H1 (cell line): ENCODE measurements around the gene SURF1. TPM values are rescaled to one million over a fixed set of nuclear protein-coding genes. Genes with fewer than 3 reads are reported as not detected.

Source experiments
- ATF3 ChIP-seq: IDR thresholded peaks from 2 replicates; pipeline ENCODE4 v1.6.1; 2011; ENCODE audit warnings: low read depth, mild to moderate bottlenecking, low read length; ENCODE audit not compliant: insufficient read depth
- CHD2 ChIP-seq: IDR thresholded peaks from 2 replicates; pipeline ENCODE4 v1.6.1; 2012; ENCODE audit warnings: low read length, improper control_type of control experiment
- EGR1 ChIP-seq: IDR thresholded peaks from 2 replicates; pipeline ENCODE4 v1.6.1; 2011; ENCODE audit warnings: low read depth, low read length, borderline replicate concordance
- EP300 ChIP-seq, 2 experiments: IDR thresholded peaks; 1 replicate in 1 of 2; 2 replicates in 1 of 2; pipeline ENCODE4 v1.6.1; 2011 to 2012; ENCODE audit warnings: low read depth in 2 of 2, low read length in 2 of 2, mild to moderate bottlenecking in 2 of 2, borderline replicate concordance in 1 of 2, inconsistent platforms in 1 of 2, moderate library complexity in 1 of 2
- EZH2 ChIP-seq: fragments of 200-600 bp; sonication (generic); IDR thresholded peaks from 2 replicates; pipeline ENCODE4 v1.7.1; 2012; ENCODE audit warnings: low read depth, mild to moderate bottlenecking, moderate library complexity, low read length, inconsistent platforms; ENCODE audit not compliant: severe bottlenecking
- HDAC2 ChIP-seq, 2 experiments: fragments of 300-600 bp in 1 of 2; sonication (generic) in 1 of 2; IDR thresholded peaks; 2 replicates each; pipeline ENCODE4 v1.6.1; 2011 to 2012; ENCODE audit warnings: low read depth in 2 of 2, low read length in 2 of 2, mild to moderate bottlenecking in 2 of 2, moderate library complexity in 2 of 2, borderline replicate concordance in 1 of 2, inconsistent platforms in 1 of 2
- JUND ChIP-seq: IDR thresholded peaks from 2 replicates; pipeline ENCODE4 v1.6.1; 2011; ENCODE audit warnings: mild to moderate bottlenecking, improper control_type of control experiment, low read length
- KDM4A ChIP-seq: IDR thresholded peaks from one replicate; pipeline ENCODE4 v1.7.1; 2012; ENCODE audit warnings: low read depth, mild to moderate bottlenecking, moderate library complexity, low read length, inconsistent platforms; ENCODE audit not compliant: severe bottlenecking
- MAFK ChIP-seq: IDR thresholded peaks from 2 replicates; pipeline ENCODE4 v1.6.1; 2012; ENCODE audit warnings: low read depth, mild to moderate bottlenecking, improper control_type of control experiment, low read length
- NANOG ChIP-seq: IDR thresholded peaks from 2 replicates; pipeline ENCODE4 v1.6.1; 2011; ENCODE audit warnings: low read length, low read depth, mild to moderate bottlenecking, inconsistent platforms; ENCODE audit not compliant: insufficient read depth, poor library complexity, severe bottlenecking
- POLR2AphosphoS5 ChIP-seq: IDR thresholded peaks from 2 replicates; pipeline ENCODE4 v1.6.1; 2011; ENCODE audit warnings: low read depth, low read length
- POU5F1 ChIP-seq: IDR thresholded peaks from 2 replicates; pipeline ENCODE4 v1.6.1; 2011; ENCODE audit warnings: low read depth, mild to moderate bottlenecking, low read length, moderate library complexity
- RAD21 ChIP-seq, 2 experiments: IDR thresholded peaks in 1 of 2; conservative IDR thresholded peaks in 1 of 2; 2 replicates each; pipeline ENCODE4 v1.6.1; 2011; ENCODE audit warnings: low read depth in 2 of 2, low read length in 2 of 2, improper control_type of control experiment in 1 of 2, inconsistent platforms in 1 of 2, mild to moderate bottlenecking in 1 of 2, moderate library complexity in 1 of 2
- RNF2 ChIP-seq: fragments of 200-900, 300-1000 bp; sonication (generic); IDR thresholded peaks from 2 replicates; pipeline ENCODE4 v1.7.1; 2016; ENCODE audit warnings: borderline replicate concordance, low read depth, mild to moderate bottlenecking, antibody characterized with exemption, low read length; ENCODE audit not compliant: poor library complexity, severe bottlenecking; ENCODE audit errors: missing control alignments
- SIN3A ChIP-seq, 2 experiments: IDR thresholded peaks in 1 of 2; conservative IDR thresholded peaks in 1 of 2; 2 replicates each; pipeline ENCODE4 v1.6.1; 2011 to 2012; ENCODE audit warnings: low read length in 2 of 2, improper control_type of control experiment in 1 of 2, low read depth in 1 of 2, mild to moderate bottlenecking in 1 of 2
- SP4 ChIP-seq: IDR thresholded peaks from 2 replicates; pipeline ENCODE4 v1.6.1; 2012; ENCODE audit warnings: low read length, inconsistent platforms
- TAF1 ChIP-seq: IDR thresholded peaks from 2 replicates; pipeline ENCODE4 v1.6.1; 2011; ENCODE audit warnings: mild to moderate bottlenecking, low read depth, low read length
- TAF7 ChIP-seq: optimal IDR thresholded peaks from 2 replicates; pipeline ENCODE3; 2011; ENCODE audit warnings: low read depth, mild to moderate bottlenecking, inconsistent platforms, low read length, moderate library complexity, borderline replicate concordance
- TCF12 ChIP-seq: IDR thresholded peaks from 2 replicates; pipeline ENCODE4 v1.6.1; 2011; ENCODE audit warnings: low read depth, mild to moderate bottlenecking, low read length
- polyA plus RNA-seq, 7 experiments: library from polyadenylated mRNA; depleted of rRNA in 3 of 7; stranded (reverse) in 5 of 7; unstranded in 2 of 7; fragments of >200 nt in 5 of 7; fragments of 200-250 nt in 2 of 7; gene quantifications; 1 replicate in 5 of 7; 2 replicates in 1 of 7; 4 replicates in 1 of 7; pipeline versions ENCODE4 v1.2.1 to v1.2.3, GENCODE V29; 2011 to 2013; ENCODE audit warnings: missing spikeins in 2 of 7, mixed read lengths in 2 of 7
- total RNA-seq: library from RNA; stranded (reverse); fragmentation: NEBNext Ultra II Directional; extraction: Animal tissue kit (Norgen Biotek cat#: 25700); gene quantifications from 2 replicates; pipeline ENCODE4 v1.2.1, GENCODE V29; 2021

SURF1 gene
- total and polyA plus RNA-seq, 2 of the 8 experiments (the other 6 are each of a cell fraction or from before 2014, with no cell fraction given), result 43.1 to 44.7 TPM

- TF ChIP-seq RAD21 (IDR thresholded peaks at IDR 0.05 in 1 of 2, conservative IDR thresholded peaks at IDR 0.05 in 1 of 2; ENCODE audit: low read depth in 2 of 2, low read length in 2 of 2) (no peak), EZH2 (no peak), NANOG (peak; percentile 9), POU5F1 (no peak), TAF7 (peak; percentile 77), ATF3 (no peak), SIN3A (conservative IDR thresholded peaks at IDR 0.05 in 1 of 2, IDR thresholded peaks at IDR 0.05 in 1 of 2; ENCODE audit: low read depth in 1 of 2, low read length in 2 of 2) (peak in 1 of 2 experiments; percentile 42; a peak in 1 of 4 replicates), EP300 (IDR thresholded peaks at IDR 0.05; ENCODE audit: borderline replicate concordance in 1 of 2, low read depth in 2 of 2, low read length in 2 of 2) (peak in 1 of 2 experiments; percentile 52; a peak in 1 of 3 replicates), POLR2AphosphoS5 (peak; percentile 29; the same call in 1 of the 2 replicates), EGR1 (peak; percentile 59), SP4 (0 out of 2 replicates have a peak, but pooled peaks have one; percentile 41), CHD2 (peak; percentile 30; the same call in 1 of the 2 replicates), MAFK (no peak), TAF1 (peak; percentile 89), TCF12 (no peak), HDAC2 (IDR thresholded peaks at IDR 0.05; ENCODE audit: borderline replicate concordance in 1 of 2, low read depth in 2 of 2, low read length in 2 of 2) (no peak), JUND (peak; percentile 72), RNF2 (peak; percentile 49), KDM4A (peak; percentile 87)
Measured at GRCh38 chr9:133375724-133376654, 19.7 kb upstream of the SURF1 start, which contains the start of the genes STKLD1 and SURF4 (continued).
